NT2/D1 (cell line): Measurements from ENCODE around the gene ADA.

Experiments used
- SUZ12 ChIP-seq: IDR thresholded peaks from 2 replicates; pipeline ENCODE4 v1.6.1; 2011; ENCODE audit not compliant: insufficient read length, insufficient read depth; ENCODE audit errors: extremely low read depth
- YY1 ChIP-seq: IDR thresholded peaks from 2 replicates; pipeline ENCODE4 v1.6.1; 2011; ENCODE audit not compliant: insufficient read length, insufficient read depth
- ZNF274 ChIP-seq: IDR thresholded peaks from 2 replicates; pipeline ENCODE4 v1.6.1; 2011; ENCODE audit warnings: mild to moderate bottlenecking, low read depth, low read length

DNA sequence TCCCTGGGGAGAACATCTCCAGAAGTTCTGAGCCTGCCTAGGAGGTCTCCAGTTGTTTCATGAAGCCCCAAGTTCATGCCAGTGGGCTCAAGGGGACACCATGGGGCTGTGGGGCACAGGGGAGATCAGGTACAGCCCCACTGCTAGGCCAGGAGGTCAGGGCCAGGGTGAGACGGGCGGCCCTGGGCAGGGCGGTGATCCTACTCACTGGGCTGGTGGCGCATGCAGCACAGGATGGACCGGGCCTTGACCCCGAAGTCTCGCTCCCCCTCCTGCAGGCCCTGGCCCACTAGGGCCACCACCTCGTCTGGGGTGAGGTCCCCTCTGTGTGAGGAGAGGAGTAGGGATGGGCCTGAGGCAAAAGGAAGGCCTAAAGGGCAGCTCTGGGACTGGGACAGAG lies 26.1 kb downstream of the ADA start:
- TF ChIP-seq YY1, result no peak
- TF ChIP-seq ZNF274, result no peak
- TF ChIP-seq SUZ12, result no peak
